GM23338 (cell line): Measurements from ENCODE around the gene NDUFS5.

ENCODE experiments used
- EZH2 ChIP-seq: fragments of 200-600 bp; sonication (generic); IDR thresholded peaks from one replicate; pipeline ENCODE4 v1.8.0; 2017; ENCODE audit warnings: antibody characterized with exemption, mild to moderate bottlenecking, low read depth; ENCODE audit not compliant: unreplicated experiment
- EZH2phosphoT487 ChIP-seq: fragments of 200-600 bp; sonication (generic); IDR thresholded peaks from one replicate; pipeline ENCODE4 v1.8.1; 2018; ENCODE audit warnings: antibody characterized with exemption; ENCODE audit not compliant: unreplicated experiment
- JUNB ChIP-seq: IDR thresholded peaks from one replicate; pipeline ENCODE4 v1.6.1; 2016; ENCODE audit warnings: antibody characterized with exemption; ENCODE audit not compliant: unreplicated experiment
- NANOG ChIP-seq: IDR thresholded peaks from 2 replicates; pipeline ENCODE4 v1.6.1; 2016; ENCODE audit warnings: antibody characterized with exemption, borderline replicate concordance
- POLR2AphosphoS5 ChIP-seq: IDR thresholded peaks from 2 replicates; pipeline ENCODE4 v1.6.1; 2016; ENCODE audit warnings: antibody characterized with exemption, low read depth
- ZNF114 ChIP-seq: fragments of 250-450 bp; sonication (Bioruptor Pico); IDR thresholded peaks from 2 replicates; pipeline ENCODE4 v1.5.0; 2020; ENCODE audit warnings: mild to moderate bottlenecking, moderate library complexity
- ZNF331 ChIP-seq: fragments of 250-450 bp; sonication (Bioruptor Pico); IDR thresholded peaks from 2 replicates; pipeline ENCODE4 v1.5.0; 2020; ENCODE audit warnings: low read depth, mild to moderate bottlenecking, moderate library complexity
- TF ChIP-seq, protein P1 (sequence below), 2 experiments: fragments of 200-600 bp in 1 of 2; sonication (generic) in 1 of 2; conservative IDR thresholded peaks; 2 replicates each; pipeline versions ENCODE4 v1.5.1 to v1.6.1; 2016 to 2017; ENCODE audit warnings: antibody characterized with exemption in 2 of 2, low read depth in 2 of 2, mild to moderate bottlenecking in 2 of 2, moderate library complexity in 1 of 2
- TF ChIP-seq, protein P2 (sequence below): IDR thresholded peaks from one replicate; pipeline ENCODE4 v1.6.1; 2018; ENCODE audit warnings: antibody characterized with exemption; ENCODE audit not compliant: unreplicated experiment

DNA sequence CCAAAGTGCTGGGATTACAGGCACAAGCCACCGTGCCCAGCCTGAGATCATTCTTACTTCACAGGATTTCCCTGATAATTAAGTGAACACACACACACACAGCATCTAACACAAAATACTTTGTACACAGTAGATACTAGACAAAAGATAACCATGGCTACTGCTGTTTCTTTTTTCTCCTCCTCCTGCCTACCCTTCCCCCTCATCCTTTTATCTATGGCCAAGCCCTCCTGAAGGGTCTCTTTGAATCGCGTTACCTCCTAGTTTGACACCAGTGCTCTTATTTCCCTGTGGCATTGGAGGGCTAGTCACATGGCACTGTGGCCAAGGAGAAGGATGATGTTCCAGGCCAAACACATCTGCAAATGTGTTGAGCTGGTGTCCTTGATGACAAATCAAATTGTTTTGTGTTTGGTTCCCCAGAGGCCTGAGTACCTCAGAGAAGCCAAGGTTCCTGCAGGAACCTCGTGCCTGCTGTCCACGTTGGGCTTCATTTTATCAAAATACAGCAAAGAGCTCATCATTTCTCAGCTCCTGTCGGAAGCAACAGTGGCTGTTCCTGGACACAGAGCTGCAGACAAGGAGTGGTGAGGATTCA lies 20.6 kb downstream of the NDUFS5 start:
- TF ChIP-seq, protein P1, sequence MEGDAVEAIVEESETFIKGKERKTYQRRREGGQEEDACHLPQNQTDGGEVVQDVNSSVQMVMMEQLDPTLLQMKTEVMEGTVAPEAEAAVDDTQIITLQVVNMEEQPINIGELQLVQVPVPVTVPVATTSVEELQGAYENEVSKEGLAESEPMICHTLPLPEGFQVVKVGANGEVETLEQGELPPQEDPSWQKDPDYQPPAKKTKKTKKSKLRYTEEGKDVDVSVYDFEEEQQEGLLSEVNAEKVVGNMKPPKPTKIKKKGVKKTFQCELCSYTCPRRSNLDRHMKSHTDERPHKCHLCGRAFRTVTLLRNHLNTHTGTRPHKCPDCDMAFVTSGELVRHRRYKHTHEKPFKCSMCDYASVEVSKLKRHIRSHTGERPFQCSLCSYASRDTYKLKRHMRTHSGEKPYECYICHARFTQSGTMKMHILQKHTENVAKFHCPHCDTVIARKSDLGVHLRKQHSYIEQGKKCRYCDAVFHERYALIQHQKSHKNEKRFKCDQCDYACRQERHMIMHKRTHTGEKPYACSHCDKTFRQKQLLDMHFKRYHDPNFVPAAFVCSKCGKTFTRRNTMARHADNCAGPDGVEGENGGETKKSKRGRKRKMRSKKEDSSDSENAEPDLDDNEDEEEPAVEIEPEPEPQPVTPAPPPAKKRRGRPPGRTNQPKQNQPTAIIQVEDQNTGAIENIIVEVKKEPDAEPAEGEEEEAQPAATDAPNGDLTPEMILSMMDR (conservative IDR thresholded peaks at IDR 0.05; ENCODE audit: low read depth in 2 of 2) = no peak
- TF ChIP-seq EZH2 (no peak), POLR2AphosphoS5 (no peak), JUNB (no peak), EZH2phosphoT487 (no peak), ZNF114 (CRISPR knock-in tag) (no peak), NANOG (no peak), ZNF331 (CRISPR knock-in tag) (no peak)
- TF ChIP-seq, protein P2, sequence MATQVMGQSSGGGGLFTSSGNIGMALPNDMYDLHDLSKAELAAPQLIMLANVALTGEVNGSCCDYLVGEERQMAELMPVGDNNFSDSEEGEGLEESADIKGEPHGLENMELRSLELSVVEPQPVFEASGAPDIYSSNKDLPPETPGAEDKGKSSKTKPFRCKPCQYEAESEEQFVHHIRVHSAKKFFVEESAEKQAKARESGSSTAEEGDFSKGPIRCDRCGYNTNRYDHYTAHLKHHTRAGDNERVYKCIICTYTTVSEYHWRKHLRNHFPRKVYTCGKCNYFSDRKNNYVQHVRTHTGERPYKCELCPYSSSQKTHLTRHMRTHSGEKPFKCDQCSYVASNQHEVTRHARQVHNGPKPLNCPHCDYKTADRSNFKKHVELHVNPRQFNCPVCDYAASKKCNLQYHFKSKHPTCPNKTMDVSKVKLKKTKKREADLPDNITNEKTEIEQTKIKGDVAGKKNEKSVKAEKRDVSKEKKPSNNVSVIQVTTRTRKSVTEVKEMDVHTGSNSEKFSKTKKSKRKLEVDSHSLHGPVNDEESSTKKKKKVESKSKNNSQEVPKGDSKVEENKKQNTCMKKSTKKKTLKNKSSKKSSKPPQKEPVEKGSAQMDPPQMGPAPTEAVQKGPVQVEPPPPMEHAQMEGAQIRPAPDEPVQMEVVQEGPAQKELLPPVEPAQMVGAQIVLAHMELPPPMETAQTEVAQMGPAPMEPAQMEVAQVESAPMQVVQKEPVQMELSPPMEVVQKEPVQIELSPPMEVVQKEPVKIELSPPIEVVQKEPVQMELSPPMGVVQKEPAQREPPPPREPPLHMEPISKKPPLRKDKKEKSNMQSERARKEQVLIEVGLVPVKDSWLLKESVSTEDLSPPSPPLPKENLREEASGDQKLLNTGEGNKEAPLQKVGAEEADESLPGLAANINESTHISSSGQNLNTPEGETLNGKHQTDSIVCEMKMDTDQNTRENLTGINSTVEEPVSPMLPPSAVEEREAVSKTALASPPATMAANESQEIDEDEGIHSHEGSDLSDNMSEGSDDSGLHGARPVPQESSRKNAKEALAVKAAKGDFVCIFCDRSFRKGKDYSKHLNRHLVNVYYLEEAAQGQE = no peak
